Measurements from ENCODE around the gene CES2.
A peak's percentile ranks its signal among the peaks of the same experiment; 100 is the strongest.

GRCh38 chr16:66894948-66895688, 40.2 kb upstream of the CES2 start:
- TF ChIP-seq CTCF (IDR thresholded peaks at IDR 0.05) (peak in 5 of 6 experiments; percentile 16 to 96 (median 89)), POLR2A (IDR thresholded peaks at IDR 0.05) (no peak)

All from Peyer's patch (tissue), 4 donors.